GM21825 (cell line): ENCODE measurements around the gene NR1H3.
"Not testable (repeated sequence)": the region's sequence is repeated elsewhere in the genome, so short reads cannot be mapped to it uniquely, and the experiment has no call there.

Experiments used
- ATAC-seq: cut with Tn5 transposase; IDR thresholded peaks from one replicate; pipeline ENCODE4 v1.9.1; 2021; ENCODE audit warnings: mild to moderate bottlenecking, moderate library complexity; ENCODE audit not compliant: unreplicated experiment

Gene NR1H3

GRCh38 chr11:47257517-47258316, at the start of gene NR1H3:
Gene NR1H3, plus strand, starts transcription at chr11:47257996. Its CDS starts 1,221 bp downstream, at chr11:47259217.
- ATAC-seq, result no peak

- ATAC-seq, result not testable (repeated sequence)
Measured at GRCh38 chr11:47208008-47208552, 49.7 kb upstream of the NR1H3 start.

GRCh38 chr11:47208628-47209027, 49.2 kb upstream of the NR1H3 start:
- ATAC-seq, result no peak

- ATAC-seq, result no peak
Measured at GRCh38 chr11:47212938-47213337, 44.9 kb upstream of the NR1H3 start.

GRCh38 chr11:47213950-47214565, 43.7 kb upstream of the NR1H3 start:
- ATAC-seq, result peak; percentile 64

- ATAC-seq, result no peak
Measured at GRCh38 chr11:47215366-47215910, 42.4 kb upstream of the NR1H3 start.

GRCh38 chr11:47216121-47216798, 41.5 kb upstream of the NR1H3 start:
- ATAC-seq, result no peak

- no peak for ATAC-seq
Measured at GRCh38 chr11:47220401-47220821, 37.4 kb upstream of the NR1H3 start.

GRCh38 chr11:47222696-47223095, 35.1 kb upstream of the NR1H3 start:
- ATAC-seq, result no peak

GRCh38 chr11:47225552-47226400, 32.0 kb upstream of the NR1H3 start:
- peak; percentile 92 for ATAC-seq

- no peak for ATAC-seq
Measured at GRCh38 chr11:47229161-47229560, 28.6 kb upstream of the NR1H3 start.

GRCh38 chr11:47233051-47233450, 24.7 kb upstream of the NR1H3 start:
- no peak for ATAC-seq

- no peak for ATAC-seq
Measured at GRCh38 chr11:47233989-47234668, 23.7 kb upstream of the NR1H3 start.

- ATAC-seq, result no peak
Measured at GRCh38 chr11:47234669-47235100, 23.1 kb upstream of the NR1H3 start.

GRCh38 chr11:47235163-47235562, 22.6 kb upstream of the NR1H3 start:
- ATAC-seq, result no peak

GRCh38 chr11:47236482-47236881, 21.3 kb upstream of the NR1H3 start:
- ATAC-seq, result no peak

- ATAC-seq, result no peak
Measured at GRCh38 chr11:47239852-47240251, 17.9 kb upstream of the NR1H3 start.

GRCh38 chr11:47241841-47242301, 15.9 kb upstream of the NR1H3 start:
- ATAC-seq, result no peak

- ATAC-seq, result no peak
Measured at GRCh38 chr11:47242596-47243192, 15.1 kb upstream of the NR1H3 start.
